ENCODE data around the gene QKI. TPM values are rescaled to one million over a fixed set of nuclear protein-coding genes. Genes with fewer than 3 reads are reported as not detected.

QKI gene
- polyA plus RNA-seq, 1 donor (not counting 4 experiments of a cell fraction or from before 2014, with no cell fraction given), result 53.3 TPM

DNA sequence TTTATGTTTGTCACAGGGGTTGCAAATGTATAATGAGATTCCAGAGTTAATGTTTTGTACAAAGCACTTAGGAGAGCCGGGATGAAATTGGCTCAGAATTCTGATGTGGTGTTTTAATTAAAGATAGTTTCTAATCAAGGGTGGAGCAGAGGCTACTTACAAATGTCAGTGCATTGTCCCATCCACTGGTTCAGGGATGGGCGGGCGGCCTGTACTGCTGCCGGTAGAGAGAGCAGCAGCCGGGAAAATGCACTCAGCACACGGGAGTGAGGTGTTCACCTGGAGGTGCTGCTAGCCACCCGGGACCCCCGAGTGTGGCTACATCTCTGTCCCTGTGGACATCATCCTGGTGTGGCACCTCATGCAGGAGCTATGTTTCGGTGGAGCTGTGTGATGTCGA lies 193.3 kb downstream of the QKI start:
- no peaks in the 10 kb centered on the region for H3K27me3 ChIP-seq (ENCODE audit: control insufficient read depth, extremely low read depth, insufficient read depth, low read length)
- H3K9me1 ChIP-seq (ENCODE audit: control insufficient read depth, extremely low read depth, insufficient read depth, low read length), result no peaks in the 10 kb centered on the region
- no peak overlapping the region for H3K4me2 ChIP-seq (ENCODE audit: control insufficient read depth, extremely low read depth, insufficient read depth, low read depth, low read length)
- no peak for TF ChIP-seq EZH2 (IDR thresholded peaks at IDR 0.05; ENCODE audit: low read length)
- TF ChIP-seq, protein P1, sequence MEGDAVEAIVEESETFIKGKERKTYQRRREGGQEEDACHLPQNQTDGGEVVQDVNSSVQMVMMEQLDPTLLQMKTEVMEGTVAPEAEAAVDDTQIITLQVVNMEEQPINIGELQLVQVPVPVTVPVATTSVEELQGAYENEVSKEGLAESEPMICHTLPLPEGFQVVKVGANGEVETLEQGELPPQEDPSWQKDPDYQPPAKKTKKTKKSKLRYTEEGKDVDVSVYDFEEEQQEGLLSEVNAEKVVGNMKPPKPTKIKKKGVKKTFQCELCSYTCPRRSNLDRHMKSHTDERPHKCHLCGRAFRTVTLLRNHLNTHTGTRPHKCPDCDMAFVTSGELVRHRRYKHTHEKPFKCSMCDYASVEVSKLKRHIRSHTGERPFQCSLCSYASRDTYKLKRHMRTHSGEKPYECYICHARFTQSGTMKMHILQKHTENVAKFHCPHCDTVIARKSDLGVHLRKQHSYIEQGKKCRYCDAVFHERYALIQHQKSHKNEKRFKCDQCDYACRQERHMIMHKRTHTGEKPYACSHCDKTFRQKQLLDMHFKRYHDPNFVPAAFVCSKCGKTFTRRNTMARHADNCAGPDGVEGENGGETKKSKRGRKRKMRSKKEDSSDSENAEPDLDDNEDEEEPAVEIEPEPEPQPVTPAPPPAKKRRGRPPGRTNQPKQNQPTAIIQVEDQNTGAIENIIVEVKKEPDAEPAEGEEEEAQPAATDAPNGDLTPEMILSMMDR (optimal IDR thresholded peaks at IDR 0.05 in 1 of 3, IDR thresholded peaks at IDR 0.05 in 1 of 3, conservative IDR thresholded peaks at IDR 0.05 in 1 of 3; ENCODE audit: extremely low read depth in 1 of 3, insufficient read depth in 2 of 3, low read length in 3 of 3), result no peak
- dilution Hi-C loops (cut with MboI; ENCODE audit: extremely low pct_ligation_motif_present, low sequenced_read_pairs), result no loop called here
- DNase-seq (ENCODE audit: low read depth, low spot score) (no peak), FAIRE-seq (no peak)
- no peaks in the 10 kb centered on the region for H3K9me3 ChIP-seq (ENCODE audit: control insufficient read depth, low read depth, low read length)
- H3K79me2 ChIP-seq (ENCODE audit: control insufficient read depth, insufficient read depth, low read length), result no peaks in the 10 kb centered on the region
- H3K36me3 ChIP-seq (ENCODE audit: control insufficient read depth in 2 of 2, extremely low read depth in 1 of 2, insufficient read depth in 2 of 2, low read length in 2 of 2), result no peaks in the 10 kb centered on the region
- no peaks in the 10 kb centered on the region for H3K4me1 ChIP-seq (ENCODE audit: control insufficient read depth, extremely low read depth, insufficient read depth, low read length)
- H3K27ac ChIP-seq (ENCODE audit: control insufficient read depth, insufficient read depth, low read length), result no peak overlapping the region
- H3K4me3 ChIP-seq (ENCODE audit: control insufficient read depth in 2 of 3, extremely low read depth in 1 of 3, insufficient read depth in 2 of 3, low read depth in 1 of 3, low read length in 3 of 3), result no peak overlapping the region
- no peak overlapping the region for H2AFZ ChIP-seq (ENCODE audit: control insufficient read depth, low read length)
- no peaks in the 10 kb centered on the region for H4K20me1 ChIP-seq (ENCODE audit: control insufficient read depth, extremely low read depth, insufficient read depth, low read length)
- H3K9ac ChIP-seq (ENCODE audit: control insufficient read depth, extremely low read depth, insufficient read depth, low read length), result no peak overlapping the region

DNA sequence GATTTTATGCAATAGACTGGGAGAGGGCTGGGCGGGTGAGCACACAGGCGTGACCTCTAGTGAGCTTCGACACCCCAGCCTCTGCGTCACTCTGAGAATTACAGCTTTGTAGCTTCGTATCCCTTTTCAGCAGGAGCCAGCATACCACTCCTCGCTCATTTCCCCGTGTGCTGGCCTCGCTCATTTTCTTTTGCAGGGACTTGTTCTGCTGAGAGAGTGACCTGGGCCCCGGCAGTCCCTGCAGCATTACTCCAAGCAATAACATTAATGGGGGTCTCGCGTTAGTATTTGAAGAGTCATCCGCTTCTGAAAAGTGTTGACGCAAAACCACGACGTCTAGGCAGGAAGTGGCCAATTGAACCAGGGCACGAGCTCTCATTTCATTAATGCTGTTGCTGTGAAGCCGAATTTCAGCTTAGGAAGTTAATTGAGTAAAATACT lies 193.7 kb downstream of the QKI start:
- FAIRE-seq (no peak), DNase-seq (ENCODE audit: low read depth, low spot score) (no peak)
- H3K9ac ChIP-seq (ENCODE audit: control insufficient read depth, extremely low read depth, insufficient read depth, low read length), result no peak overlapping the region
- TF ChIP-seq EZH2 (IDR thresholded peaks at IDR 0.05; ENCODE audit: low read length), result no peak
- TF ChIP-seq, protein P1 (optimal IDR thresholded peaks at IDR 0.05 in 1 of 3, IDR thresholded peaks at IDR 0.05 in 1 of 3, conservative IDR thresholded peaks at IDR 0.05 in 1 of 3; ENCODE audit: extremely low read depth in 1 of 3, insufficient read depth in 2 of 3, low read length in 3 of 3), result no peak
- no peaks in the 10 kb centered on the region for H3K27me3 ChIP-seq (ENCODE audit: control insufficient read depth, extremely low read depth, insufficient read depth, low read length)
- no peaks in the 10 kb centered on the region for H3K9me3 ChIP-seq (ENCODE audit: control insufficient read depth, low read depth, low read length)
- H4K20me1 ChIP-seq (ENCODE audit: control insufficient read depth, extremely low read depth, insufficient read depth, low read length), result no peaks in the 10 kb centered on the region
- no peaks in the 10 kb centered on the region for H3K9me1 ChIP-seq (ENCODE audit: control insufficient read depth, extremely low read depth, insufficient read depth, low read length)
- H2AFZ ChIP-seq (ENCODE audit: control insufficient read depth, low read length), result no peak overlapping the region
- no peak overlapping the region for H3K27ac ChIP-seq (ENCODE audit: control insufficient read depth, insufficient read depth, low read length)
- H3K36me3 ChIP-seq (ENCODE audit: control insufficient read depth in 2 of 2, extremely low read depth in 1 of 2, insufficient read depth in 2 of 2, low read length in 2 of 2), result no peaks in the 10 kb centered on the region
- no peak overlapping the region for H3K4me2 ChIP-seq (ENCODE audit: control insufficient read depth, extremely low read depth, insufficient read depth, low read depth, low read length)
- no peaks in the 10 kb centered on the region for H3K79me2 ChIP-seq (ENCODE audit: control insufficient read depth, insufficient read depth, low read length)
- H3K4me1 ChIP-seq (ENCODE audit: control insufficient read depth, extremely low read depth, insufficient read depth, low read length), result no peaks in the 10 kb centered on the region
- dilution Hi-C loops (cut with MboI; ENCODE audit: extremely low pct_ligation_motif_present, low sequenced_read_pairs), result no loop called here
- no peak overlapping the region for H3K4me3 ChIP-seq (ENCODE audit: control insufficient read depth in 2 of 3, extremely low read depth in 1 of 3, insufficient read depth in 2 of 3, low read depth in 1 of 3, low read length in 3 of 3)

Data from keratinocyte (primary cell).